Measurements from ENCODE around the gene KMT2C.

The KMT2C gene

GRCh38 chr7:152312316-152312715 lies 123.5 kb downstream of the KMT2C start:
- TF ChIP-seq EP300 (IDR thresholded peaks at IDR 0.05; ENCODE audit: borderline replicate concordance): no peak
- TF ChIP-seq, protein P1, sequence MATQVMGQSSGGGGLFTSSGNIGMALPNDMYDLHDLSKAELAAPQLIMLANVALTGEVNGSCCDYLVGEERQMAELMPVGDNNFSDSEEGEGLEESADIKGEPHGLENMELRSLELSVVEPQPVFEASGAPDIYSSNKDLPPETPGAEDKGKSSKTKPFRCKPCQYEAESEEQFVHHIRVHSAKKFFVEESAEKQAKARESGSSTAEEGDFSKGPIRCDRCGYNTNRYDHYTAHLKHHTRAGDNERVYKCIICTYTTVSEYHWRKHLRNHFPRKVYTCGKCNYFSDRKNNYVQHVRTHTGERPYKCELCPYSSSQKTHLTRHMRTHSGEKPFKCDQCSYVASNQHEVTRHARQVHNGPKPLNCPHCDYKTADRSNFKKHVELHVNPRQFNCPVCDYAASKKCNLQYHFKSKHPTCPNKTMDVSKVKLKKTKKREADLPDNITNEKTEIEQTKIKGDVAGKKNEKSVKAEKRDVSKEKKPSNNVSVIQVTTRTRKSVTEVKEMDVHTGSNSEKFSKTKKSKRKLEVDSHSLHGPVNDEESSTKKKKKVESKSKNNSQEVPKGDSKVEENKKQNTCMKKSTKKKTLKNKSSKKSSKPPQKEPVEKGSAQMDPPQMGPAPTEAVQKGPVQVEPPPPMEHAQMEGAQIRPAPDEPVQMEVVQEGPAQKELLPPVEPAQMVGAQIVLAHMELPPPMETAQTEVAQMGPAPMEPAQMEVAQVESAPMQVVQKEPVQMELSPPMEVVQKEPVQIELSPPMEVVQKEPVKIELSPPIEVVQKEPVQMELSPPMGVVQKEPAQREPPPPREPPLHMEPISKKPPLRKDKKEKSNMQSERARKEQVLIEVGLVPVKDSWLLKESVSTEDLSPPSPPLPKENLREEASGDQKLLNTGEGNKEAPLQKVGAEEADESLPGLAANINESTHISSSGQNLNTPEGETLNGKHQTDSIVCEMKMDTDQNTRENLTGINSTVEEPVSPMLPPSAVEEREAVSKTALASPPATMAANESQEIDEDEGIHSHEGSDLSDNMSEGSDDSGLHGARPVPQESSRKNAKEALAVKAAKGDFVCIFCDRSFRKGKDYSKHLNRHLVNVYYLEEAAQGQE (IDR thresholded peaks at IDR 0.05; ENCODE audit: low read depth): no peak
- no peak for TF ChIP-seq YY1 (IDR thresholded peaks at IDR 0.05; ENCODE audit: low read depth)

- TF ChIP-seq, protein P2, sequence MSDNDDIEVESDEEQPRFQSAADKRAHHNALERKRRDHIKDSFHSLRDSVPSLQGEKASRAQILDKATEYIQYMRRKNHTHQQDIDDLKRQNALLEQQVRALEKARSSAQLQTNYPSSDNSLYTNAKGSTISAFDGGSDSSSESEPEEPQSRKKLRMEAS (IDR thresholded peaks at IDR 0.05): no peak
- no peak for TF ChIP-seq CEBPB (IDR thresholded peaks at IDR 0.05)
- no peak for TF ChIP-seq YY1 (IDR thresholded peaks at IDR 0.05; ENCODE audit: low read depth)
- TF ChIP-seq, protein P1 (IDR thresholded peaks at IDR 0.05; ENCODE audit: low read depth): no peak
- TF ChIP-seq RAD21 (IDR thresholded peaks at IDR 0.05; ENCODE audit: low read depth): no peak
- no peak for TF ChIP-seq TAF1 (IDR thresholded peaks at IDR 0.05; ENCODE audit: low read depth)
- no peak for TF ChIP-seq EP300 (IDR thresholded peaks at IDR 0.05; ENCODE audit: borderline replicate concordance)
- TF ChIP-seq NFIC (IDR thresholded peaks at IDR 0.05): no peak
- TF ChIP-seq FOXM1 (IDR thresholded peaks at IDR 0.05; ENCODE audit: borderline replicate concordance, low read depth): no peak
Measured at GRCh38 chr7:152307902-152308301, 127.9 kb downstream of the KMT2C start.

DNA sequence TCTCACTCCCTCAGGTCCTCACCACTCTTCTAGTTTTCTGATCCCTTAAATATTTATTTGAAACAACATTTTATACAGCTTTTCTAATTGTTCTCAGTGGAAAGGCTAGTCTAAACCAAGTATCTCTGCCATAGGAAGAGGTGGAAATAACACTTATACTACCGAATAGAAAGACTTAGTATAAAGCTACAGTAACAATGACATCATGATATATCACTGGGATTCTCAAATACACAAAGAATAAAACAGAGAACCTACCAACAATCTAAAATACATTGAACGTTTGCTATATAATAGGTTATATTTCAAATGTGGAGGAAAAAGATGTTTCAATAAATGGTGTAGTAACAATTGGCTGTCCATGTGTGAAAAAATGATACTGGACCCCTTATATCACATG lies 142.9 kb downstream of the KMT2C start:
- no peak for TF ChIP-seq ZBTB7A (IDR thresholded peaks at IDR 0.05; ENCODE audit: low read depth)
- TF ChIP-seq, protein P2 (IDR thresholded peaks at IDR 0.05): no peak
- no peak for TF ChIP-seq CREB1 (IDR thresholded peaks at IDR 0.05; ENCODE audit: low read depth)
- TF ChIP-seq EP300 (IDR thresholded peaks at IDR 0.05; ENCODE audit: borderline replicate concordance): no peak
- no peak for TF ChIP-seq NFIC (IDR thresholded peaks at IDR 0.05)
- TF ChIP-seq CEBPB (IDR thresholded peaks at IDR 0.05): no peak
- no peak for TF ChIP-seq EGR1 (IDR thresholded peaks at IDR 0.05)
- no peak for TF ChIP-seq TEAD4 (IDR thresholded peaks at IDR 0.05)
- TF ChIP-seq, protein P1 (IDR thresholded peaks at IDR 0.05; ENCODE audit: low read depth): no peak
- TF ChIP-seq TCF12 (IDR thresholded peaks at IDR 0.05; ENCODE audit: low read depth): no peak
- TF ChIP-seq YY1 (IDR thresholded peaks at IDR 0.05; ENCODE audit: low read depth): no peak
- no peak for TF ChIP-seq FOXM1 (IDR thresholded peaks at IDR 0.05; ENCODE audit: borderline replicate concordance, low read depth)
- no peak for TF ChIP-seq USF1 (IDR thresholded peaks at IDR 0.05)
- no peak for TF ChIP-seq RAD21 (IDR thresholded peaks at IDR 0.05; ENCODE audit: low read depth)

DNA sequence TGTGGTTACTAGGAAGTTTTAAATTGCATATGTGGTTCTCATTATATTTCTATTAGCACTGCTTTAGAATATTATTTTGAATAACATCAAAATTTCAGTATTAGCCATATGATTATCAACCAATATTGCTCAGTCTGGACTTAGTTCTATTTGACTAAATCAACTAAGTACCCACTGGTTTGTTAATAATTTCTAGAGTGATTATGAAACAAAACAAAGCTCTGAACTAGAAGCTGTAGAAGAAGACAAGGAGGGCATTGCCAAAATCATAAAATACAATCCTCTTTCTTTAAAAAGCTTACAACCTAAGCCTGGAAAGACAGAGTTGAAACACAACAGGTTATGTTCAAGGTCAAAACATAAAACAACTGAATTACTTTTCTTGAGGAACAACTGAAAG lies 204.7 kb downstream of the KMT2C start:
- TF ChIP-seq NFIC (IDR thresholded peaks at IDR 0.05): no peak

DNA sequence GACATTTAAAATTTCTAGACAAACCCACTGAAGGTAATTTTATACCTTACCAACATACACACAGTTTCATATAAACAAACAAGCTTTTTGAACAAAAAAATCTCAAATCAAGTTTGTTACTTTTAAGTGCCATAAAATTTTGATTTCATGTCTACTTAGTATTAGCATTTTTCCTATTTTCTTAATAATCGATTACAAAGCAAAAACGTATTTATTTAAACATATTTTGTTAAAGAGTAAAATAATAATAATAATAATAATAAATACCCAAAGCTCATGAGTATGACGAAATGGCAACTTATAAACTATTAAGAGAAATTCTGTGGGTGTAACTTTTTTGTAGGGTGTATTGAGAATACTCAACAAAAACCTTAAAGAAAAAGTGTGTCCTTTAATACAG lies 232.7 kb downstream of the KMT2C start:
- TF ChIP-seq EGR1 (IDR thresholded peaks at IDR 0.05) (no peak), NFIC (IDR thresholded peaks at IDR 0.05) (no peak), FOXM1 (IDR thresholded peaks at IDR 0.05; ENCODE audit: borderline replicate concordance, low read depth) (no peak), RAD21 (IDR thresholded peaks at IDR 0.05; ENCODE audit: low read depth) (no peak), TAF1 (IDR thresholded peaks at IDR 0.05; ENCODE audit: low read depth) (no peak)

DNA sequence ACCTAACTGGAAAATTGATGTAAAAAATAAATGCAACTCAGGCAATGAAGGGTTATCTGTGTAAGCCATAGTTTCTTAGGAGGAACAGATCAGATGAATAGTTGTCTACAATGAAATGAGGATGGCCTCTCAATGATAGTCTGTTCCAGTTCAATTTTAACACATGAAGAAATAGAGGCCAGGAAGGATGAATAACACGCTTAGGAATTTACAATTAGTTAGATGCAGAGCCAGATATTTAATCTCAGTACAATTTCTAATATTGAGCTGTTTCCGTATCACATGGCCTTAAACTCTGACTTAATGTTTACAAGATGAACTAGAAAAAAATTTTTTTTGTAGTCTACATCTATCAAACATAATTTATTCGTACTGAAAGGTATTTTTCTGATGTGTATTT lies 233.7 kb downstream of the KMT2C start:
- TF ChIP-seq TCF12 (IDR thresholded peaks at IDR 0.05; ENCODE audit: low read depth): no peak
- no peak for TF ChIP-seq CREB1 (IDR thresholded peaks at IDR 0.05; ENCODE audit: low read depth)
- TF ChIP-seq TAF1 (IDR thresholded peaks at IDR 0.05; ENCODE audit: low read depth): no peak
- no peak for TF ChIP-seq RAD21 (IDR thresholded peaks at IDR 0.05; ENCODE audit: low read depth)
- TF ChIP-seq, protein P1 (IDR thresholded peaks at IDR 0.05; ENCODE audit: low read depth): no peak
- TF ChIP-seq EP300 (IDR thresholded peaks at IDR 0.05; ENCODE audit: borderline replicate concordance): no peak
- TF ChIP-seq TEAD4 (IDR thresholded peaks at IDR 0.05): no peak
- no peak for TF ChIP-seq ZBTB7A (IDR thresholded peaks at IDR 0.05; ENCODE audit: low read depth)
- TF ChIP-seq YY1 (IDR thresholded peaks at IDR 0.05; ENCODE audit: low read depth): no peak
- TF ChIP-seq, protein P2 (IDR thresholded peaks at IDR 0.05): no peak
